Spinal cord (tissue), 10 donors: ENCODE results near the gene ELAVL2. TPM values are rescaled to one million over a fixed set of nuclear protein-coding genes. Genes with fewer than 3 reads are reported as not detected.

Experiments used
- DNase-seq, 6 donors: peaks; one replicate each; pipeline versions ENCODE4 v3.0.0 to v3.0.0-alpha.2; 2013 to 2015; ENCODE audit warnings: low spot score in 6 of 6, low read depth in 4 of 6
- H3K27ac ChIP-seq: one replicate; pipeline ENCODE4 v1.5.1; 2013; ENCODE audit warnings: low read depth, low read length, control low read depth
- H3K27me3 ChIP-seq: one replicate; pipeline ENCODE4 v1.6.1; 2013; ENCODE audit warnings: low read length; ENCODE audit not compliant: control insufficient read depth, insufficient read depth
- H3K36me3 ChIP-seq: one replicate; pipeline ENCODE4 v1.6.1; 2013; ENCODE audit warnings: low read length; ENCODE audit not compliant: control insufficient read depth, insufficient read depth
- H3K4me1 ChIP-seq: one replicate; pipeline ENCODE4 v1.6.1; 2013; ENCODE audit warnings: low read length; ENCODE audit not compliant: control insufficient read depth, insufficient read depth
- H3K4me3 ChIP-seq: one replicate; pipeline ENCODE4 v1.5.1; 2013; ENCODE audit warnings: low read depth, low read length, control low read depth
- H3K9me3 ChIP-seq: one replicate; pipeline ENCODE4 v1.6.1; 2013; ENCODE audit warnings: low read length; ENCODE audit not compliant: control insufficient read depth, insufficient read depth
- WGBS: methylation state at CpG from one replicate; pipeline ENCODE4 v1.1.5; 2013; ENCODE audit warnings: missing lambda C conversion rate; ENCODE audit not compliant: insufficient coverage; 5-methylcytosine and 5-hydroxymethylcytosine counted together
- polyA plus RNA-seq, 2 donors: library from polyadenylated mRNA; unstranded; fragments of 120-200 nt; gene quantifications; one replicate each; pipeline ENCODE4 v1.2.1, GENCODE V29; 2013; ENCODE audit not compliant: insufficient read length in 2 of 2
- total RNA-seq, 2 donors: library from RNA; depleted of rRNA in 1 of 2; stranded (reverse); fragments of 120-200 nt in 1 of 2; fragments of >200 nt in 1 of 2; gene quantifications; one replicate each; pipeline versions ENCODE4 v1.2.3 to v1.2.4, GENCODE V29; 2013 to 2014
- donor health status: healthy.

The ELAVL2 gene
- total and polyA plus RNA-seq, 4 donors, result 35.8 to 188 (median 92.8) TPM

GRCh38 chr9:23662320-23662719, 163.7 kb downstream of the ELAVL2 start:
- Histone ChIP-seq H3K9me3 (no peaks in the 10 kb centered on the region), H3K36me3 (peaks cover 3% of the 10 kb centered on the region), H3K4me3 (no peak overlapping the region), H3K27ac (no peak overlapping the region), H3K27me3 (no peaks in the 10 kb centered on the region), H3K4me1 (no peaks in the 10 kb centered on the region)
- no peak for DNase-seq
- no CpG with 5 or more reads among the region's 2 CpGs for WGBS

- Histone ChIP-seq H3K36me3 (no peaks in the 10 kb centered on the region), H3K27ac (no peak overlapping the region), H3K27me3 (no peaks in the 10 kb centered on the region), H3K9me3 (no peaks in the 10 kb centered on the region), H3K4me3 (no peak overlapping the region), H3K4me1 (no peaks in the 10 kb centered on the region)
- peak in 1 of 6 donors; percentile 42 for DNase-seq
- 78% methylated on average over 4 of the region's 6 CpGs for WGBS
Observed at GRCh38 chr9:23659346-23660006, 166.6 kb downstream of the ELAVL2 start.

- Histone ChIP-seq H3K27me3 (no peaks in the 10 kb centered on the region), H3K9me3 (no peaks in the 10 kb centered on the region), H3K4me1 (no peaks in the 10 kb centered on the region), H3K36me3 (no peaks in the 10 kb centered on the region), H3K4me3 (no peak overlapping the region), H3K27ac (no peak overlapping the region)
- 89% methylated on average over 5 of the region's 10 CpGs for WGBS
- peak in 1 of 6 donors; percentile 67 for DNase-seq
Observed at GRCh38 chr9:23658376-23659258, 167.4 kb downstream of the ELAVL2 start.

- no peak for DNase-seq
- no peak overlapping the region for H3K27ac ChIP-seq
- H3K4me3 ChIP-seq, result no peak overlapping the region
- 93% methylated on average over 5 of the region's 5 CpGs for WGBS
- H3K9me3 ChIP-seq, result no peaks in the 10 kb centered on the region
- no peaks in the 10 kb centered on the region for H3K4me1 ChIP-seq
- H3K36me3 ChIP-seq, result peaks cover 6% of the 10 kb centered on the region
- H3K27me3 ChIP-seq, result no peaks in the 10 kb centered on the region
Observed at GRCh38 chr9:23651051-23651450, 175.0 kb downstream of the ELAVL2 start.

GRCh38 chr9:23648651-23649050, 177.4 kb downstream of the ELAVL2 start:
- 65% methylated on average over 2 of the region's 2 CpGs for WGBS

GRCh38 chr9:23644896-23645295, 181.1 kb downstream of the ELAVL2 start:
- DNase-seq, result peak in 1 of 6 donors; percentile 42
- Histone ChIP-seq H3K4me3 (no peak overlapping the region), H3K4me1 (no peaks in the 10 kb centered on the region), H3K36me3 (peaks cover 2% of the 10 kb centered on the region), H3K9me3 (no peaks in the 10 kb centered on the region), H3K27me3 (no peaks in the 10 kb centered on the region), H3K27ac (no peak overlapping the region)
- whole genome bisulfite sequencing, result 80% methylated on average over 1 of the region's 4 CpGs

More at GRCh38 chr9:23648651-23649050, 177.4 kb downstream of the ELAVL2 start:
- DNase-seq, result no peak
- Histone ChIP-seq H3K9me3 (no peaks in the 10 kb centered on the region), H3K4me1 (no peaks in the 10 kb centered on the region), H3K36me3 (peaks cover 6% of the 10 kb centered on the region), H3K27ac (no peak overlapping the region), H3K4me3 (no peak overlapping the region), H3K27me3 (no peaks in the 10 kb centered on the region)

- no peaks in the 10 kb centered on the region for H3K27me3 ChIP-seq
- no peaks in the 10 kb centered on the region for H3K4me1 ChIP-seq
- no peaks in the 10 kb centered on the region for H3K9me3 ChIP-seq
- no peak overlapping the region for H3K27ac ChIP-seq
- 82% methylated on average over 4 of the region's 6 CpGs for WGBS
- peaks cover 2% of the 10 kb centered on the region for H3K36me3 ChIP-seq
- DNase-seq, result no peak
- no peak overlapping the region for H3K4me3 ChIP-seq
Observed at GRCh38 chr9:23644326-23644725, 181.7 kb downstream of the ELAVL2 start.

GRCh38 chr9:23643656-23644258, 182.3 kb downstream of the ELAVL2 start:
- Histone ChIP-seq H3K27ac (no peak overlapping the region), H3K36me3 (peaks cover 2% of the 10 kb centered on the region), H3K27me3 (no peaks in the 10 kb centered on the region), H3K4me3 (no peak overlapping the region), H3K9me3 (no peaks in the 10 kb centered on the region), H3K4me1 (no peaks in the 10 kb centered on the region)
- no peak for DNase-seq
- 100% methylated on average over 1 of the region's 1 CpG for WGBS
